ENCODE results near the gene FBXW4. TPM values are rescaled to one million over a fixed set of nuclear protein-coding genes. Genes with fewer than 3 reads are reported as not detected.

The FBXW4 gene
- total and polyA plus RNA-seq, 10 of the 15 experiments (the other 5 are each of a cell fraction or from before 2014, with no cell fraction given): 5.7 to 42.0 (median 27.5) TPM

- intact Hi-C loops (cut with micrococcal nuclease; ENCODE audit: unreplicated experiment): no loop called here
- ATAC-seq: peak; percentile 61
- H3K4me2 ChIP-seq (ENCODE audit: control insufficient read depth, insufficient read depth): peak overlapping the region; percentile 31
- no peaks in the 10 kb centered on the region for H4K20me1 ChIP-seq (ENCODE audit: control insufficient read depth, insufficient read depth)
- no peak overlapping the region; the same call in 1 of the 2 replicates for H3K9ac ChIP-seq (ENCODE audit: control insufficient read depth, insufficient read depth, low read length)
- no peak for DNase-seq (ENCODE audit: low read depth, low spot score)
- no peaks in the 10 kb centered on the region for H3K79me2 ChIP-seq (ENCODE audit: control insufficient read depth, insufficient read depth, low read length)
- ChIA-PET CTCF (interaction anchor here (1.9 to 2.6 kb wide), 2 partner anchors 20 to 122 kb away, joined by 4 to 8 read pairs; no protein-coding TSS in a partner anchor), POLR2A (interaction anchor here (0.6 to 0.7 kb wide), 3 partner anchors 10 to 73 kb away, joined by 3 to 4 read pairs (median 3); no protein-coding TSS in a partner anchor), SMC1A (ENCODE audit: uncharacterized antibody, unreplicated experiment) (interaction anchor here (1.2 to 2.6 kb wide), 2 partner anchors 20 to 58 kb away, joined by 3 to 10 read pairs; no protein-coding TSS in a partner anchor), RAD21 (ENCODE audit: unreplicated experiment) (interaction anchor here (1.3 kb wide), 2 partner anchors 20 to 122 kb away, joined by 4 to 7 read pairs; no protein-coding TSS in a partner anchor)
- 58% methylated on average over 2 of the region's 2 CpGs for WGBS (ENCODE audit: insufficient coverage, insufficient replicate concordance, low lambda C conversion rate, missing lambda C conversion rate)
- peaks cover 12% of the 10 kb centered on the region for H3K4me1 ChIP-seq (ENCODE audit: control insufficient read depth, insufficient read depth, low read length)
- H2AFZ ChIP-seq (ENCODE audit: control insufficient read depth, low read depth, low read length): peak overlapping the region; percentile 49
- BruUV-seq (replicated peaks): no TSS peak
- peak overlapping the region; percentile 41 for H3K27ac ChIP-seq (ENCODE audit: control insufficient read depth, insufficient read depth)
- no peaks in the 10 kb centered on the region for H3K27me3 ChIP-seq (replicated peaks in 1 of 2; ENCODE audit: control insufficient read depth in 2 of 2, insufficient read depth in 2 of 2, low read length in 1 of 2)
- H3K4me3 ChIP-seq: no peak overlapping the region
- in situ Hi-C loops (cut with MboI): no loop called here
- TF ChIP-seq RUNX3 (IDR thresholded peaks at IDR 0.05; ENCODE audit: low read length) (peak; percentile 55), SMARCA5 (IDR thresholded peaks at IDR 0.05) (no peak), JUNB (IDR thresholded peaks at IDR 0.05) (peak; percentile 48; the same call in 1 of the 2 replicates)
- no peaks in the 10 kb centered on the region for H3K9me3 ChIP-seq (replicated peaks; ENCODE audit: control insufficient read depth, insufficient read depth, low read length)
- FAIRE-seq: no peak
- H3K36me3 ChIP-seq (ENCODE audit: control insufficient read depth in 2 of 2, insufficient read depth in 2 of 2, low read length in 1 of 2): no peaks in the 10 kb centered on the region
Observed at GRCh38 chr10:101724446-101724845, 29.5 kb upstream of the FBXW4 start.

DNA sequence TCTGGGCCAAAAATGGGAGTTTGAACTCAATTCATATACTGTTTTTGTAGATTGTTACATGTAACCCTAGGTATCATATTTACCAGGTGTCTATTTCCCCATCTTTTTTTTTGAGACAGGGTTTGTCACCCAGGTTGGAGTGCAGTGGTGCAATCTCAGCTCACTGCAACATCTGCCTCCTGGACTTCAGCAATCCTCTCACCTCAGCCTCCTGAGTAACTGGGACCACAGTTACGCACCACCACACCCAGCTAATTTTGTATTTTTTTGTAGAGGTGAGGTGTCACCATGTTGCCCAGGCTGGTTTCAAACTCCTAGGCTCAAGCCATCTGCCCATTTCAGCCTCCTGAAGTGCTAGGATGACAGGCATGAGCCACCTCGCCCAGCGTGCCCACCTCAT, 28.2 kb upstream of the FBXW4 start:
- ChIA-PET SMC1A (ENCODE audit: uncharacterized antibody, unreplicated experiment) (interaction anchor here (0.6 to 1.3 kb wide), 5 partner anchors 8 to 58 kb away, joined by 3 to 4 read pairs (median 3); no protein-coding TSS in a partner anchor), POLR2A (no interaction called here), CTCF (interaction anchor here (1.9 to 5.0 kb wide), 4 partner anchors 19 to 120 kb away, joined by 4 to 16 read pairs (median 6); no protein-coding TSS in a partner anchor), RAD21 (ENCODE audit: unreplicated experiment) (interaction anchor here (0.6 to 1.3 kb wide), 2 partner anchors 113 to 120 kb away, joined by 3 to 7 read pairs; no protein-coding TSS in a partner anchor)
- H2AFZ ChIP-seq (ENCODE audit: control insufficient read depth, low read depth, low read length): no peak overlapping the region
- intact Hi-C loops (cut with micrococcal nuclease; ENCODE audit: unreplicated experiment): no loop called here
- no peaks in the 10 kb centered on the region for H3K27me3 ChIP-seq (replicated peaks in 1 of 2; ENCODE audit: control insufficient read depth in 2 of 2, insufficient read depth in 2 of 2, low read length in 1 of 2)
- peaks cover 12% of the 10 kb centered on the region for H3K4me1 ChIP-seq (ENCODE audit: control insufficient read depth, insufficient read depth, low read length)
- DNase-seq (ENCODE audit: low read depth, low spot score) (no peak), FAIRE-seq (no peak), ATAC-seq (no peak)
- H3K9me3 ChIP-seq (replicated peaks; ENCODE audit: control insufficient read depth, insufficient read depth, low read length): no peaks in the 10 kb centered on the region
- in situ Hi-C loops (cut with MboI): no loop called here
- no peak overlapping the region for H3K27ac ChIP-seq (ENCODE audit: control insufficient read depth, insufficient read depth)
- no TSS peak for BruUV-seq (replicated peaks)
- no peaks in the 10 kb centered on the region for H3K36me3 ChIP-seq (ENCODE audit: control insufficient read depth in 2 of 2, insufficient read depth in 2 of 2, low read length in 1 of 2)
- no peak for TF ChIP-seq FOXM1 (IDR thresholded peaks at IDR 0.05; ENCODE audit: low read depth, low read length)
- TF ChIP-seq IKZF2 (IDR thresholded peaks at IDR 0.05): no peak
- no peak for TF ChIP-seq NRF1 (conservative IDR thresholded peaks at IDR 0.05; ENCODE audit: low read depth, low read length)
- TF ChIP-seq BRCA1 (IDR thresholded peaks at IDR 0.05; ENCODE audit: low read depth, low read length): no peak
- TF ChIP-seq, protein P1, sequence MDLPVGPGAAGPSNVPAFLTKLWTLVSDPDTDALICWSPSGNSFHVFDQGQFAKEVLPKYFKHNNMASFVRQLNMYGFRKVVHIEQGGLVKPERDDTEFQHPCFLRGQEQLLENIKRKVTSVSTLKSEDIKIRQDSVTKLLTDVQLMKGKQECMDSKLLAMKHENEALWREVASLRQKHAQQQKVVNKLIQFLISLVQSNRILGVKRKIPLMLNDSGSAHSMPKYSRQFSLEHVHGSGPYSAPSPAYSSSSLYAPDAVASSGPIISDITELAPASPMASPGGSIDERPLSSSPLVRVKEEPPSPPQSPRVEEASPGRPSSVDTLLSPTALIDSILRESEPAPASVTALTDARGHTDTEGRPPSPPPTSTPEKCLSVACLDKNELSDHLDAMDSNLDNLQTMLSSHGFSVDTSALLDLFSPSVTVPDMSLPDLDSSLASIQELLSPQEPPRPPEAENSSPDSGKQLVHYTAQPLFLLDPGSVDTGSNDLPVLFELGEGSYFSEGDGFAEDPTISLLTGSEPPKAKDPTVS (IDR thresholded peaks at IDR 0.05; ENCODE audit: low read depth, low read length): no peak
- no peak for TF ChIP-seq RUNX3 (IDR thresholded peaks at IDR 0.05; ENCODE audit: low read length)
- no peak for TF ChIP-seq SPI1 (IDR thresholded peaks at IDR 0.05; ENCODE audit: borderline replicate concordance, insufficient read depth, low read depth, low read length)
- no peak for TF ChIP-seq SUPT20H (IDR thresholded peaks at IDR 0.05; ENCODE audit: borderline replicate concordance, control insufficient read depth, low read depth, low read length)
- no peak overlapping the region for H3K4me3 ChIP-seq
- no peak overlapping the region for H3K9ac ChIP-seq (ENCODE audit: control insufficient read depth, insufficient read depth, low read length)
- no peaks in the 10 kb centered on the region for H3K79me2 ChIP-seq (ENCODE audit: control insufficient read depth, insufficient read depth, low read length)
- H3K4me2 ChIP-seq (ENCODE audit: control insufficient read depth, insufficient read depth): no peak overlapping the region
- no peaks in the 10 kb centered on the region for H4K20me1 ChIP-seq (ENCODE audit: control insufficient read depth, insufficient read depth)
- WGBS (ENCODE audit: insufficient coverage, insufficient replicate concordance, low lambda C conversion rate, missing lambda C conversion rate): 70% methylated on average over 3 of the region's 3 CpGs

Measured in GM12878 (cell line).